ENCODE data around the gene RAB13. TPM values are rescaled to one million over a fixed set of nuclear protein-coding genes. Genes with fewer than 3 reads are reported as not detected.

RAB13 gene
- total RNA-seq, 2 experiments from 2014 or later = 16.6 to 19.0 TPM

- intact Hi-C loops (cut with DNase I, micrococcal nuclease) = loop anchor here (1.0 to 5.0 kb wide), 9 partner anchors 9 to 300 kb away; partner anchors contain the start of genes JTB (in 2 of the 2), RPS27 (in 2 of the 2), CREB3L4 (in 1 of the 2) and DENND4B (in 1 of the 2)
- H3K36me3 Mint-ChIP-seq (ENCODE audit: low read depth) = peaks cover 22% of the 10 kb centered on the region
- ATAC-seq (peak; percentile 90), DNase-seq (peak; percentile 99)
- H3K4me1 Mint-ChIP-seq = peaks cover 55% of the 10 kb centered on the region
- H3K27ac Mint-ChIP-seq = peak within 1 kb of the TSS; percentile 95
- H3K27me3 Mint-ChIP-seq = no peaks in the 10 kb centered on the region
- ChIA-PET CTCF (interaction anchor here (0.7 to 3.2 kb wide), 6 partner anchors 12 to 468 kb away, joined by 3 to 12 read pairs (median 4); partner anchors contain the start of genes DENND4B, JTB and RAB13), POLR2A (interaction anchor here (0.8 to 2.9 kb wide), 4 partner anchors 9 to 32 kb away, joined by 3 to 12 read pairs (median 8); partner anchors contain the start of genes CREB3L4, JTB and RPS27)
- peak within 1 kb of the TSS; percentile 99 for H3K4me3 Mint-ChIP-seq
- H3K9me3 Mint-ChIP-seq (ENCODE audit: low read depth) = no peaks in the 10 kb centered on the region
These were observed 27.8 kb downstream of the RAB13 start, which contains the start of gene CRTC2 for GRCh38 chr1:153958111-153958960. CRTC2 (minus strand) TSS chr1:153958612; CDS start chr1:153958497, 115 bp downstream.

- ChIA-PET CTCF (interaction anchor here (0.7 to 3.2 kb wide), 4 partner anchors 11 to 74 kb away, joined by 4 to 12 read pairs (median 8); partner anchors contain the start of genes DENND4B, JTB and RAB13), POLR2A (interaction anchor here (2.2 to 2.9 kb wide), 2 partner anchors 10 to 33 kb away, joined by 8 to 12 read pairs; partner anchors contain the start of genes CREB3L4 and RPS27)
- ATAC-seq (peak; percentile 11), DNase-seq (peak; percentile 64)
- peak overlapping the region; percentile 99 for H3K4me3 Mint-ChIP-seq
- H3K9me3 Mint-ChIP-seq (ENCODE audit: low read depth) = no peaks in the 10 kb centered on the region
- H3K36me3 Mint-ChIP-seq (ENCODE audit: low read depth) = peaks cover 25% of the 10 kb centered on the region
- peaks cover 54% of the 10 kb centered on the region for H3K4me1 Mint-ChIP-seq
- peak overlapping the region; percentile 95 for H3K27ac Mint-ChIP-seq
- intact Hi-C loops (cut with DNase I, micrococcal nuclease) = loop anchor here (1.0 to 5.0 kb wide), 10 partner anchors 10 to 299 kb away; partner anchors contain the start of genes JTB (in 2 of the 2), RPS27 (in 2 of the 2), CREB3L4 (in 1 of the 2) and DENND4B (in 1 of the 2)
- no peaks in the 10 kb centered on the region for H3K27me3 Mint-ChIP-seq
These were observed 28.4 kb downstream of the RAB13 start for GRCh38 chr1:153957744-153958110.

- H3K36me3 Mint-ChIP-seq (ENCODE audit: low read depth) = peaks cover 27% of the 10 kb centered on the region
- ChIA-PET CTCF (interaction anchor here (0.7 to 3.2 kb wide), 4 partner anchors 10 to 74 kb away, joined by 4 to 12 read pairs (median 8); partner anchors contain the start of genes DENND4B and RAB13), POLR2A (interaction anchor here (1.1 to 2.9 kb wide), 3 partner anchors 10 to 34 kb away, joined by 3 to 12 read pairs (median 8); partner anchors contain the start of genes CREB3L4 and RPS27)
- H3K9me3 Mint-ChIP-seq (ENCODE audit: low read depth) = no peaks in the 10 kb centered on the region
- ATAC-seq = no peak
- peaks cover 48% of the 10 kb centered on the region for H3K4me1 Mint-ChIP-seq
- peak overlapping the region; percentile 95 for H3K27ac Mint-ChIP-seq
- peak overlapping the region; percentile 99 for H3K4me3 Mint-ChIP-seq
- intact Hi-C loops (cut with DNase I, micrococcal nuclease) = loop anchor here (1.0 to 5.0 kb wide), 2 partner anchors 12 to 230 kb away; partner anchors contain the start of gene INTS3 (in 1 of the 2)
- no peak for DNase-seq
- no peaks in the 10 kb centered on the region for H3K27me3 Mint-ChIP-seq
These were observed 29.0 kb downstream of the RAB13 start for GRCh38 chr1:153956997-153957715.

GRCh38 chr1:153954826-153955225 lies 31.3 kb downstream of the RAB13 start:
- intact Hi-C loops (cut with DNase I, micrococcal nuclease) = loop anchor here in 1 of 2 experiments (5.0 kb wide), 1 partner anchor 228 kb away; the partner anchor contains the start of gene INTS3
- H3K36me3 Mint-ChIP-seq (ENCODE audit: low read depth) = peaks cover 38% of the 10 kb centered on the region
- peaks cover 37% of the 10 kb centered on the region for H3K4me1 Mint-ChIP-seq
- ChIA-PET CTCF (no interaction called here), POLR2A (interaction anchor here (0.9 kb wide), 1 partner anchor 10 kb away, joined by 3 read pairs; no protein-coding TSS in a partner anchor)
- DNase-seq (no peak), ATAC-seq (no peak)
- H3K27ac Mint-ChIP-seq = no peak overlapping the region
- no peaks in the 10 kb centered on the region for H3K27me3 Mint-ChIP-seq
- H3K4me3 Mint-ChIP-seq = no peak overlapping the region
- H3K9me3 Mint-ChIP-seq (ENCODE audit: low read depth) = no peaks in the 10 kb centered on the region

GRCh38 chr1:153953859-153954365 lies 32.2 kb downstream of the RAB13 start:
- POLR2A ChIA-PET = interaction anchor here (0.9 kb wide), 2 partner anchors 9 kb away, joined by 3 to 4 read pairs; partner anchors contain the start of gene SLC39A1
- peak overlapping the region; percentile 83 for H3K27ac Mint-ChIP-seq
- CTCF ChIA-PET = interaction anchor here (0.7 to 1.6 kb wide), 4 partner anchors 13 to 132 kb away, joined by 3 to 8 read pairs (median 6); partner anchors contain the start of gene RAB13
- intact Hi-C loops (cut with DNase I, micrococcal nuclease) = no loop called here
- peaks cover 32% of the 10 kb centered on the region for H3K4me1 Mint-ChIP-seq
- H3K27me3 Mint-ChIP-seq = no peaks in the 10 kb centered on the region
- H3K9me3 Mint-ChIP-seq (ENCODE audit: low read depth) = no peaks in the 10 kb centered on the region
- peaks cover 36% of the 10 kb centered on the region for H3K36me3 Mint-ChIP-seq (ENCODE audit: low read depth)
- ATAC-seq = no peak
- no peak overlapping the region for H3K4me3 Mint-ChIP-seq
- DNase-seq = no peak

GRCh38 chr1:153951801-153952200 lies 34.3 kb downstream of the RAB13 start:
- intact Hi-C loops (cut with DNase I, micrococcal nuclease) = no loop called here
- CTCF ChIA-PET = no interaction called here
- no peak for ATAC-seq
- DNase-seq = no peak
- no peaks in the 10 kb centered on the region for H3K9me3 Mint-ChIP-seq (ENCODE audit: low read depth)
- peaks cover 27% of the 10 kb centered on the region for H3K4me1 Mint-ChIP-seq
- no peak overlapping the region for H3K27ac Mint-ChIP-seq
- H3K36me3 Mint-ChIP-seq (ENCODE audit: low read depth) = peaks cover 39% of the 10 kb centered on the region
- H3K27me3 Mint-ChIP-seq = no peaks in the 10 kb centered on the region
- no peak overlapping the region for H3K4me3 Mint-ChIP-seq
- POLR2A ChIA-PET = no interaction called here

GRCh38 chr1:153951183-153951582 lies 35.0 kb downstream of the RAB13 start:
- H3K9me3 Mint-ChIP-seq (ENCODE audit: low read depth) = no peaks in the 10 kb centered on the region
- intact Hi-C loops (cut with DNase I, micrococcal nuclease) = no loop called here
- H3K36me3 Mint-ChIP-seq (ENCODE audit: low read depth) = peaks cover 39% of the 10 kb centered on the region
- H3K27ac Mint-ChIP-seq = no peak overlapping the region
- POLR2A ChIA-PET = no interaction called here
- peaks cover 23% of the 10 kb centered on the region for H3K4me1 Mint-ChIP-seq
- H3K4me3 Mint-ChIP-seq = no peak overlapping the region
- ATAC-seq (no peak), DNase-seq (no peak)
- no peaks in the 10 kb centered on the region for H3K27me3 Mint-ChIP-seq
- CTCF ChIA-PET = no interaction called here

GRCh38 chr1:153946622-153947241 lies 39.4 kb downstream of the RAB13 start, which contains the start of gene DENND4B:
DENND4B (minus strand) TSS chr1:153946718; CDS start chr1:153944374, 2,344 bp downstream.
- no peaks in the 10 kb centered on the region for H3K27me3 Mint-ChIP-seq
- H3K27ac Mint-ChIP-seq = peak within 1 kb of the TSS; percentile 96
- H3K4me1 Mint-ChIP-seq = peaks cover 24% of the 10 kb centered on the region
- peaks cover 42% of the 10 kb centered on the region for H3K36me3 Mint-ChIP-seq (ENCODE audit: low read depth)
- CTCF ChIA-PET = interaction anchor here (0.6 to 4.1 kb wide), 18 partner anchors 10 to 755 kb away, joined by 3 to 28 read pairs (median 6); partner anchors contain the start of genes CREB3L4, ILF2 and RAB13
- POLR2A ChIA-PET = interaction anchor here (0.6 to 3.6 kb wide), 7 partner anchors 16 to 430 kb away, joined by 3 to 24 read pairs (median 5); partner anchors contain the start of genes CHTOP, CREB3L4, GATAD2B and RPS27
- peak within 1 kb of the TSS; percentile 88 for H3K4me3 Mint-ChIP-seq
- DNase-seq (peak; percentile 87), ATAC-seq (peak; percentile 74)
- intact Hi-C loops (cut with DNase I, micrococcal nuclease) = loop anchor here (1.0 to 5.0 kb wide), 11 partner anchors 12 to 435 kb away; partner anchors contain the start of genes RAB13 (in 2 of the 2), CRTC2 (in 1 of the 2), ILF2 (in 1 of the 2) and RPS27 (in 1 of the 2)
- H3K9me3 Mint-ChIP-seq (ENCODE audit: low read depth) = no peaks in the 10 kb centered on the region

- ChIA-PET POLR2A (interaction anchor here (0.6 to 3.6 kb wide), 9 partner anchors 9 to 429 kb away, joined by 3 to 24 read pairs (median 5); partner anchors contain the start of genes CHTOP, CREB3L4, GATAD2B and RPS27), CTCF (interaction anchor here (0.8 to 4.1 kb wide), 14 partner anchors 10 to 148 kb away, joined by 3 to 28 read pairs (median 7); partner anchors contain the start of genes CREB3L4, RAB13 and SLC39A1)
- ATAC-seq = peak; percentile 52
- Mint-ChIP-seq H3K27ac (peak overlapping the region; percentile 96), H3K36me3 (ENCODE audit: low read depth) (peaks cover 42% of the 10 kb centered on the region), H3K4me3 (peak overlapping the region; percentile 88), H3K9me3 (ENCODE audit: low read depth) (no peaks in the 10 kb centered on the region), H3K27me3 (no peaks in the 10 kb centered on the region), H3K4me1 (peaks cover 24% of the 10 kb centered on the region)
- peak; percentile 84 for DNase-seq
- intact Hi-C loops (cut with DNase I, micrococcal nuclease) = loop anchor here (1.0 to 5.0 kb wide), 13 partner anchors 11 to 435 kb away; partner anchors contain the start of genes RAB13 (in 2 of the 2), CRTC2 (in 1 of the 2), ILF2 (in 1 of the 2) and RPS27 (in 1 of the 2)
These were observed 40.1 kb downstream of the RAB13 start for GRCh38 chr1:153945795-153946621.

Data from activated CD4-positive, alpha-beta T cell treated with anti-CD3 and anti-CD28 coated beads for 36 hours (primary cell).